VCaP (cell line): Measurements from ENCODE around the gene ATP11A.

Experiments used
- H3K27ac ChIP-seq: fragments of 450-650 bp; 2 replicates; pipeline ENCODE4 v1.5.1; 2017
- CTCF ChIP-seq: fragments of 450-650 bp; conservative IDR thresholded peaks from 2 replicates; pipeline ENCODE4 v1.5.1; 2017; ENCODE audit warnings: mild to moderate bottlenecking, moderate library complexity

ATP11A gene

GRCh38 chr13:112774829-112775565 is 85.2 kb downstream of the ATP11A start:
- no peak overlapping the region for H3K27ac ChIP-seq
- no peak for TF ChIP-seq CTCF

- no peak for TF ChIP-seq CTCF
- H3K27ac ChIP-seq: no peak overlapping the region
These were observed 86.0 kb downstream of the ATP11A start for GRCh38 chr13:112775791-112776279.

- TF ChIP-seq CTCF: no peak
- H3K27ac ChIP-seq: no peak overlapping the region
These were observed 86.5 kb downstream of the ATP11A start for GRCh38 chr13:112776354-112776753.

GRCh38 chr13:112776971-112777370 is 87.1 kb downstream of the ATP11A start:
- H3K27ac ChIP-seq: no peak overlapping the region
- no peak for TF ChIP-seq CTCF

GRCh38 chr13:112777637-112778406 is 88.0 kb downstream of the ATP11A start:
- no peak for TF ChIP-seq CTCF
- no peak overlapping the region for H3K27ac ChIP-seq

GRCh38 chr13:112779856-112780604 is 90.2 kb downstream of the ATP11A start:
- H3K27ac ChIP-seq: no peak overlapping the region
- TF ChIP-seq CTCF: no peak

GRCh38 chr13:112781287-112781686 is 91.4 kb downstream of the ATP11A start:
- TF ChIP-seq CTCF: no peak
- no peak overlapping the region for H3K27ac ChIP-seq
